Stimulated activated CD8-positive, alpha-beta memory T cell treated with anti-CD3 and anti-CD28 coated beads, Interleukin-15, amount 100 ng/mL, for 48 hours (primary cell): Measurements from ENCODE around the gene ALKBH1.
"Not testable (repeated sequence)": the region's sequence is repeated elsewhere in the genome, so short reads cannot be mapped to it uniquely, and the experiment has no call there.

Source experiments
- DNase-seq, 2 donors: peaks; one replicate each; pipeline ENCODE4 v3.0.0-alpha.2; 2020; ENCODE audit warnings: low read depth in 2 of 2

Gene ALKBH1

GRCh38 chr14:77707724-77708408 lies at the start of gene ALKBH1, which contains the start of gene SLIRP:
TSS of gene ALKBH1 (minus strand) at chr14:77708023. CDS start at chr14:77708004, 19 bp downstream.
TSS of gene SLIRP (plus strand) at chr14:77708103. CDS start at chr14:77708112, 9 bp downstream.
- DNase-seq: peak; percentile 73 to 78

DNA sequence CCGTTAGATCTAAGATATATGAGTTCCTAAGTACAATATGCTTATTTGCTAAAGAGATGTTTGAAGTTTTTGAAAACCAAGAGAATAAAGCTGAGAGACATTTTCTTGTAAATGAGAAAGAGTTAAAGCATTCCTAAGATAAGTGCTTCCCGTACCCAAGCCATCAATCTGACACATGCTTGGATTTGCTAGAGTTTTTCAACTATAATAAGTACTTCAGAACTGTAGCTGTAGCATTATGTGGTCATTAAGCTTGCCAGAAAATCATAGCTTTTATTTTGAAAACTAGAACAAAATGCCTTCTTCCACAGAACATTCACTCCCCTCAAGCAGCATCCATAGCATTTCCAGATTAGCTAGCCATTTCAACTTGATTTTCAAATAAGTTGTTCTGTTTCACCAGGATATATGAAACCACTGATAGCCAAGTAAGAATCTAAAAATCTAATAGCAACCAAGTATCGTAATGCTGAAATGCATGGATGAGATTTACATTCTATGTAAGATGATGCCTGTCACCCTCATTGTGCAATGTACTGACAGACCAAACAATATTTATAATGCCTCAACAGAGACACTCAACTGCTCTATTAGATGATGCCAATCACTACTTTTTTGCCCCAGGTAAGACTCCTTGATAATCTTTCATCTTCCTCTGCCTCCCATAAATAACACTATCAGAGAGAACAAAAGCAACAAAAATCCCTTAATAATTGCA lies 45.1 kb upstream of the ALKBH1 start:
- no peak for DNase-seq

GRCh38 chr14:77752266-77752665 lies 44.4 kb upstream of the ALKBH1 start:
- no peak for DNase-seq

DNA sequence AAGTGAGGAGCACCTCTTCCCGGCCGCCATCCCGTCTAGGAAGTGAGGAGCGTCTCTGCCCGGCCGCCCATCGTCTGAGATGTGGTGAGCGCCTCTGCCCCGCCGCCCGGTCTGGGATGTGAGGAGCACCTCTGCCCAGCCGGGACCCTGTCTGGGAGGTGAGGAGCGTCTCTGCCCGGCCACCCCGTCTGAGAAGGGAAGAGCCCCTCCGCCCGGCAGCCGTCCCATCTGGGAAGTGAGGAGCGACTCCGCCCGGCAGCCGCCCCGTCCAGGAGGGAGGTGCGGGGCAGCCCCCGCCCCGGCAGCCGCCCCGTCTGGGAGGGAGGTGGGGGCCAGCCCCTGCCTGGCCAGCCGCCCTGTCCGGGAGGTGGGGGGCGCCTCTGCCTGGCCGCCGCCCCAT lies 39.6 kb upstream of the ALKBH1 start:
- not testable (repeated sequence) for DNase-seq

GRCh38 chr14:77746064-77746702 lies 38.4 kb upstream of the ALKBH1 start:
- DNase-seq: no peak

- DNase-seq: no peak
These were observed 33.6 kb upstream of the ALKBH1 start for GRCh38 chr14:77741438-77741837.

DNA sequence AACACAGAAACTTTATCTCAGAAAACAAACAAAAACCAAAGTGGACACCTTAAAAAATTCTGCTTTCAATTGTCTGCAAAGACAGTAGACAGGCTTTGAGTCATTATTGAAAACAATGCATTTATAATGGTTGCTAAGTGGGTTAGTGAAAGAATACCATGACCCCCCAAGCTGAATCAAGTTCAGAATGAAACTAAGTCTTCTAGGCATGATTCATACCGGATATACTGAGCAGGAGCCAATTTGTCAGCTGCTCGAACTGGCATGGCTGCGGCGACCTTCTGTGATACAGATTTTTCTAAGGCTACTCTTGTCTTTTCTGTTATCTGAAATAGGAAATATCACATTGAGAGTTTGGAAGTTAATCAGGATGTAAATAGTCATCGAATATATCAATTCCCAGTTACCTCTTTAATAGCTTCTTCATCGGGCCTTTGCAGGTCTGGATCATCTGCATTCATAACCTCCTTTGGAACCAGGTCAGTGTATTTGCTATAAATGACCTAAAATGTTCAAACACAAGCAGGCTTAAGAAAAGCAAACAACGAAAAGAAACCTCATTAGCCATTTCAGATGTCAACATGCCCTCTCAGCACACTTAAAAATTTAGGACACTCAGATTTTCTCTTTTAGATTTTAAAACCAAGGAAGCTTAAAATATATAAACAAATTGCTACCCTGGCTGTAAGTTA lies 30.9 kb upstream of the ALKBH1 start:
- DNase-seq: no peak

- DNase-seq: no peak
These were observed 23.2 kb upstream of the ALKBH1 start for GRCh38 chr14:77730976-77731497.

DNA sequence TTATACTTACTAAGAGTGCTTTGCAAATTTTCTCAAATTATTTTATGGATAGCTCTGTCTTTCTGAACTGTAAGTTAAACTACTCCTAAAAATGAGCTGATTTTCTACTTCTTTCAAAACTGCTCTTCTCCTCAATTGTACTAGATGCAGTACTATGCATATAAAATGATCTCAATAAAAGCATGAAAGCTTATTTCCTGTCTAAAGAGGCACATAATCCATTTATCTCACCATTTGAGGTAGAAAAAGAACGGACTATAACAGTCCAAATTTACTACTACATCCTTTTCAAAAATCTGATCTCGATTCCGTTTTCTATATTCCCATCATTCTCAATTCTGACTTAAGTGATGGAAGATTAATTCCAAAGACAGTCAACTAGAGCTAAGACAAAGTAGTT lies 14.5 kb upstream of the ALKBH1 start:
- DNase-seq: no peak

GRCh38 chr14:77721437-77721836 lies 13.6 kb upstream of the ALKBH1 start:
- DNase-seq: no peak

DNA sequence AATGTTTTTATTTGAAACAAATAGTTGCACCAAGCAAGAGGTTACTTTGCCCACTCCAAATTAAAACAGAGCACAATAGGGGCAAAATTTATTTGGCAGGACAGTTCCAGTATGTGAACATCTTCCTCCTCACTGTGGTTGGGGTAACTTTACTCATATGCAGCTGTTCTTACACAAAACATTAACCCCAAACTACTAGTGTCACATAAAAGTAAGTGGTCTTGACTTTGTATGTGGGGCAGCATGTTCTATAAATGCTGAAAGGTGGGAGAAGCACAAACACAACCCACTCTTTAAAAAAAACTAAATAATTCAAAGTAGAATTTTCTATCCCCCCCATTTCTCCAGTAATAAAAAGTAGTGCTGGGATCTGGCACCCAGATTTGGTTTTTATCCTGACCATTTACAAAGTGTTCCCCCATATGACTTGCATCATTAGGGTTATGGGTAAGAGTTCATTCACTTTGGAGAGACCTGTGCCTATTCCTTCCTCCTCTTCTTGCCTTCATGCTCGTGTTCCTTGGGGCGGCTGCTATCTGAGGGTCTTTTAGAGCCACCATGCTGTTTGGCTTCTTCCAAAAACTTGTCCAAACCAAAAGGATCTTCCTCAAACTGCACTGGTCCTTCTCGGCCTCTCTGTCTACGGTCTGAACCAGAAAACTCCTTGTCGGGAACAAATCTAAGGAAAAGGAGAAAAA lies 9.9 kb upstream of the ALKBH1 start:
- DNase-seq: no peak

- no peak for DNase-seq
These were observed 7.1 kb upstream of the ALKBH1 start for GRCh38 chr14:77714926-77715325.

DNA sequence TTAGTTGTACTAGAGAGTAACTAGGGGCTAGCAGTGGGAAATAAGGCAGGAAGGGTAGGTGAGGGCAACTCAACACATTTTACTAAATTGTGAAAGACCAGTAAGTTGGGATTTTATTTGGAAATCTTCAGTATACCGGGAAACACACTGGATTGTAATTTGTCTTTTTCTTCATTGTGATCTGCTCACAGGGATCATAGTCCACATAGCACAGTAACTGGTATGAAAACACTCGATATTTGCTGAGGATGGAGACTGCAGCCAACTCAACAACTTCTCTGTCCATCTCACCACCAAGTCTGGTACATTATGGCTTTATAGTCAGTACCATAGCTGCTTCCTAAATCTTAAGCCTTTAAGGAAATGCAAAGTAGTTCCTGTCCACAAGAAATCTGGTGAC lies 2.5 kb upstream of the ALKBH1 start:
- DNase-seq: no peak

DNA sequence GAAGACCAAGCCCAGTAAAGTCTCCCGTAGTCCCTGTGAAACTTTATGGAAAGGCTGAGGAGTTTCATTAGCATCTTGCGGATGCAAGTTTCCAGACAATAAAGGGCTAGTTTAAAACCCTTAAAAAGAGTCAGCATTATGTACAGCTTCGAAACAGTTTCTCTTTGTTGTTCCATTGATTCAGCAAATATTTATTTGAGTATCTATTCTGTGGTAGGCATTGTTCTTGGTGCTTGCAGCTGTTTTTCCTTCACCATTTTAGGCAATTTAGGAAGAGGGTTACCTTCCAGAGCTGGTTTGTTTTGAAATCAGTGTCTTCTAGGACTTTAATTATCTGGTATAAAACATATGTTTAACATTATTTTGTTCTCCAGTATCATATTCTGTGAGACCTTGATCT lies 1.6 kb upstream of the ALKBH1 start:
- DNase-seq: no peak

- no peak for DNase-seq
These were observed 926 bp upstream of the ALKBH1 start for GRCh38 chr14:77708749-77709148.

GRCh38 chr14:77707355-77707723 lies 484 bp downstream of the ALKBH1 start:
- no peak for DNase-seq

GRCh38 chr14:77691259-77691658 lies 16.6 kb downstream of the ALKBH1 start:
- DNase-seq: no peak

DNA sequence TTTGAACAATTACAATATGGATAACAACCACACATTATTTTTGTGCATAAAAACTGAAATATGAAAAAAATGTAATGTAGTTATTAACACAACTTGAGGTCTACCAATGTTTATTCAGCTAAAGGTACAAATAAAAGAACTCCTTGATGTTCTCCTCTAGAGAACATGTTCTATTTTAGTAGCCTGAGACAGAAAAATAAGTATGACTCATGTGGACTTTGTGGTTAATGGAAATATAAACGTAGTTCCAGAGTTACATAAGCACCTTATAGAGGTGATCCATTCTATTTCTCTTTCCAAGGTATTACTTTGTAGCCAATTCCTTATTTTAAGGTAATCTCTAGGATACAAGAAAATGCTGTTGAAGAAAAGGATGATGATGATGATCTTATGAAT lies 25.7 kb downstream of the ALKBH1 start:
- DNase-seq: no peak

- no peak for DNase-seq
These were observed 26.3 kb downstream of the ALKBH1 start for GRCh38 chr14:77681196-77682157.

GRCh38 chr14:77674931-77675330 lies 32.9 kb downstream of the ALKBH1 start:
- no peak for DNase-seq
